Ascending aorta (tissue), 2 donors: Measurements from ENCODE around the gene TBC1D14. TPM values are rescaled to one million over a fixed set of nuclear protein-coding genes. Genes with fewer than 3 reads are reported as not detected.

ENCODE experiments used
- DNase-seq, 2 donors: peaks; one replicate each; pipeline ENCODE4 v3.0.0-alpha.2; 2019; ENCODE audit warnings: low spot score in 2 of 2
- H3K27ac ChIP-seq, 2 donors: fragments of 200-600 bp; sonication (generic); one replicate each; pipeline ENCODE4 v1.5.1; 2016 to 2017; ENCODE audit warnings: mild to moderate bottlenecking in 1 of 2
- H3K27me3 ChIP-seq: fragments of 200-600 bp; sonication (generic); one replicate; pipeline ENCODE4 v1.5.1; 2017
- H3K36me3 ChIP-seq, 2 donors: fragments of 200-600 bp; sonication (generic); one replicate each; pipeline ENCODE4 v1.5.1; 2016
- H3K4me1 ChIP-seq, 2 donors: fragments of 200-600 bp; sonication (generic); one replicate each; pipeline ENCODE4 v1.5.1; 2016 to 2017; ENCODE audit warnings: mild to moderate bottlenecking in 1 of 2
- H3K4me3 ChIP-seq, 2 donors: fragments of 200-600 bp; sonication (generic); one replicate each; pipeline ENCODE4 v1.5.1; 2016 to 2017; ENCODE audit warnings: mild to moderate bottlenecking in 1 of 2
- H3K9me3 ChIP-seq, 2 donors: fragments of 200-600 bp; sonication (generic); one replicate each; pipeline ENCODE4 v1.5.1; 2016
- CTCF ChIP-seq, 3 experiments: fragments of 200-600 bp in 2 of 3; fragments of 450-650 bp in 1 of 3; sonication (generic) in 2 of 3; IDR thresholded peaks; one replicate each; pipeline ENCODE4 v1.5.1; 2016 to 2019; ENCODE audit warnings: antibody characterized with exemption in 3 of 3, mild to moderate bottlenecking in 1 of 3, moderate library complexity in 1 of 3
- intact Hi-C: fragments of 100-400 bp; cut with DNase I; formaldehyde crosslinking; loops from one replicate; pipeline ENCODE4 v1.15.1; 2023
- total RNA-seq: library from RNA; depleted of rRNA; stranded (reverse); fragments of >200 nt; gene quantifications from one replicate; pipeline ENCODE4 v1.1.0, GENCODE V29; 2016

Gene TBC1D14
- total RNA-seq, 1 donor from 2014 or later = 26.4 TPM

GRCh38 chr4:7023486-7023885 lies 113.9 kb downstream of the TBC1D14 start:
- no peaks in the 10 kb centered on the region for H3K4me1 ChIP-seq
- intact Hi-C loops = no loop called here
- H3K27me3 ChIP-seq = no peaks in the 10 kb centered on the region
- no peak overlapping the region for H3K4me3 ChIP-seq
- H3K9me3 ChIP-seq = no peaks in the 10 kb centered on the region
- TF ChIP-seq CTCF (IDR thresholded peaks at IDR 0.05) = no peak
- no peak for DNase-seq
- no peak overlapping the region for H3K27ac ChIP-seq
- H3K36me3 ChIP-seq = peaks cover 41 to 70% of the 10 kb centered on the region in 2 donors

- intact Hi-C loops = no loop called here
- H3K9me3 ChIP-seq = no peaks in the 10 kb centered on the region
- no peak for DNase-seq
- H3K36me3 ChIP-seq = peaks cover 41 to 68% of the 10 kb centered on the region in 2 donors
- TF ChIP-seq CTCF (IDR thresholded peaks at IDR 0.05) = no peak
- no peak overlapping the region for H3K4me3 ChIP-seq
- H3K4me1 ChIP-seq = no peaks in the 10 kb centered on the region
- H3K27ac ChIP-seq = no peak overlapping the region
- H3K27me3 ChIP-seq = no peaks in the 10 kb centered on the region
These were observed 114.3 kb downstream of the TBC1D14 start for GRCh38 chr4:7023901-7024300.

- no peak for DNase-seq
- Histone ChIP-seq H3K9me3 (no peaks in the 10 kb centered on the region), H3K4me1 (no peaks in the 10 kb centered on the region), H3K4me3 (no peak overlapping the region), H3K27ac (no peak overlapping the region), H3K27me3 (no peaks in the 10 kb centered on the region), H3K36me3 (peaks cover 43 to 68% of the 10 kb centered on the region in 2 donors)
- intact Hi-C loops = no loop called here
- no peak for TF ChIP-seq CTCF (IDR thresholded peaks at IDR 0.05)
These were observed 114.8 kb downstream of the TBC1D14 start for GRCh38 chr4:7024336-7024890.

GRCh38 chr4:7025040-7025602 lies 115.5 kb downstream of the TBC1D14 start:
- intact Hi-C loops = no loop called here
- DNase-seq = no peak
- no peak for TF ChIP-seq CTCF (IDR thresholded peaks at IDR 0.05)
- H3K27ac ChIP-seq = no peak overlapping the region
- no peaks in the 10 kb centered on the region for H3K9me3 ChIP-seq
- H3K36me3 ChIP-seq = peaks cover 48 to 71% of the 10 kb centered on the region in 2 donors
- no peak overlapping the region for H3K4me3 ChIP-seq
- no peaks in the 10 kb centered on the region for H3K4me1 ChIP-seq
- no peaks in the 10 kb centered on the region for H3K27me3 ChIP-seq

- Histone ChIP-seq H3K27ac (no peak overlapping the region), H3K36me3 (peaks cover 56 to 75% of the 10 kb centered on the region in 2 donors), H3K9me3 (no peaks in the 10 kb centered on the region), H3K27me3 (no peaks in the 10 kb centered on the region), H3K4me3 (no peak overlapping the region), H3K4me1 (no peaks in the 10 kb centered on the region)
- DNase-seq = no peak
- no peak for TF ChIP-seq CTCF (IDR thresholded peaks at IDR 0.05)
- intact Hi-C loops = no loop called here
These were observed 116.5 kb downstream of the TBC1D14 start for GRCh38 chr4:7026107-7026506.
